Upper lobe of left lung (tissue), 4 donors: ENCODE results near the gene CINP.

Experiments
- CTCF ChIP-seq, 6 experiments: fragments of 450-650 bp in 4 of 6; fragments of 200-600 bp in 2 of 6; sonication (generic) in 2 of 6; IDR thresholded peaks; one replicate each; pipeline ENCODE4 v1.5.1; 2016 to 2019; ENCODE audit warnings: antibody characterized with exemption in 6 of 6
- EP300 ChIP-seq, 4 donors: sonication (generic); formaldehyde crosslinking; IDR thresholded peaks; one replicate each; pipeline ENCODE4 v1.5.1; 2017; ENCODE audit warnings: antibody characterized with exemption in 4 of 4, control low read depth in 2 of 4
- POLR2A ChIP-seq, 4 donors: fragments of 450-650 bp; IDR thresholded peaks; one replicate each; pipeline ENCODE4 v1.5.1; 2016 to 2017; ENCODE audit warnings: antibody characterized with exemption in 4 of 4, mild to moderate bottlenecking in 2 of 4
- POLR2AphosphoS5 ChIP-seq, 2 donors: sonication (generic); formaldehyde crosslinking; IDR thresholded peaks; one replicate each; pipeline ENCODE4 v1.5.1; 2017; ENCODE audit warnings: antibody characterized with exemption in 2 of 2

DNA sequence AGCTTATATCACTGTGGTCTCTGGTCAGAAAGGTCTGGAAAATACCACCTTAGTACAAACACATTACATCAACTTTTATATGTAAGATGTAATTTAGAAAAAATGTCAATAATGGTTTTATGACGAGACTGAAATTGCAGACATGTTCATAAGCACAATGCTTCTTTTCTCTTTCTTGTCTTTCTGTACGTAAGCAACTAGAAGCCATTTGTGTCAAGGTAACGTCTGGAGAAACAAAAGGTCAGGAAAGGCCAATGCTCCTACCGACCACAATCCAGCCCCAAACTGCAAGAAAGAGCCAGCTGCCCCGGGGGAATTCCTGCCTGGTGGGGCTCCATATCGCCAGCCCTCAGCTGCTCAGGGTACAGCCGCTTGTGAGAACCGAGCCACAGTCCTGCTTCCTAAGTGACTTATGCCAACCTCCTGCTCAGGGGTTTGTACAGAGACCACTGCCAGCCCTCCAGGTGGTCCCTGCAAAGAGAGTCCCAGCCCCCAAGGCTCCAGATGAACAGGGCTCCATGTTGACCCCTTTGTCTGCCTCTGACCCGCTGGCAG, 36.8 kb downstream of the CINP start:
- TF ChIP-seq POLR2AphosphoS5 (IDR thresholded peaks at IDR 0.05) (no peak), CTCF (IDR thresholded peaks at IDR 0.05) (no peak), POLR2A (IDR thresholded peaks at IDR 0.05) (no peak), EP300 (IDR thresholded peaks at IDR 0.05) (no peak)
